ENCODE results near the gene PLPP3.

Gene PLPP3

GRCh38 chr1:56493826-56494225 lies 85.5 kb downstream of the PLPP3 start:
- DNase-seq = no peak

DNA sequence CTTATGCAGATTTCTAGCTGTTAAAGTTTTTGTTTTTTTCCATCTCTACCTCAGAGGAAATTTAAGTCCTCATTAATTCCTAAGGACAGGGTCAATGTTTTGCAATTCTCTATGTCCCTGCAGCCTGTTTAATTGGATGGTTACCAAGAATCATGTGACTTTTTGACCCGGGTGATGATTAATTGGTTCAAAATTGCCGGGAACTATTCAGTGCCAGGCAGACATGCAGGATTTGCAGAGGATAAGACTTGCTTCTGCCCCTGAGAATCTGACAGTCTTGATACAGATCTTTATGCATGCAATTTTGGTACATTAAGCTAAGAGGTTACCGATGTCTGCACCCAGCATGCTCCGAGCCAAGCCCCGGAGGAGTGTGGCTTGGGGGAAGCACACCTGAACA lies 87.9 kb downstream of the PLPP3 start:
- no peak for DNase-seq

DNA sequence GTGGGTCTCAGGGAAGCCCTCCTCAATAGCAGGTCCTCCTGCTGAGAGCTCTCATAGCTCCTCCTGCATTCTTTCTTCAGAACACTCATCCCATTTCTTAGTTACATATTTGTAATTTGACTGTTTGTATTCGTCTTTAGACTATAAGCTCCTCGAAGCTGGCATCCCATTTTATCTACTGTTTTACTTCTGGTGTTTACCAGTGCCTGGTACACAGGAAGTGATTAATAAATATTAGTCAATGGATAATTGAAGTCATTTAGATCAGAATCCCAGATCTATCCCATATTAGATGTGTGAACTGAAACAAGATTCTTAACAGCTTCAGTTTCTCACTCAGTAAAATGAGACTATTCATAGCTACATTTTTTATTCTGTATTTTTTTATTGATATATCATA lies 88.7 kb downstream of the PLPP3 start:
- no peak for DNase-seq

GRCh38 chr1:56489695-56490094 lies 89.7 kb downstream of the PLPP3 start:
- no peak for DNase-seq

GRCh38 chr1:56484695-56485094 lies 94.7 kb downstream of the PLPP3 start:
- no peak for DNase-seq

DNA sequence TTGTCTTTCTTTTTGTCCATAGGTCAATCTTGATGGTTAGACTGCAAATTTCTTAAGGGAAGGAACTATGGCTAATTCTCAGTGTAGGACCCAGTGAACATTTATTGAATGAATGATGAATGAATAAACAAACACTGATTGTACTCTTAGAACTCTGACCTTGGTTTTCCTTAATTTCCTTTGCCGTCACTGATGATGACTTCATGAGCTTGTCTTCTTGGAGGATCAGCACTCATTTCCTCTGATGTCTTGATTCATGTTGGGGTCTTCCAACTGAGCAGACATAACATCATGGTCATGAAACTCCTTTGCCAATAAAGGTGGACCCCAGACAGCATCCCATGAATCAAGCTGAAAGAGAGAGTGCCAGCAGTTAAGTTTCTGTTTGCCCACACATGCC lies 96.3 kb downstream of the PLPP3 start:
- no peak for DNase-seq

GRCh38 chr1:56482486-56482885 lies 96.9 kb downstream of the PLPP3 start:
- DNase-seq = no peak

DNA sequence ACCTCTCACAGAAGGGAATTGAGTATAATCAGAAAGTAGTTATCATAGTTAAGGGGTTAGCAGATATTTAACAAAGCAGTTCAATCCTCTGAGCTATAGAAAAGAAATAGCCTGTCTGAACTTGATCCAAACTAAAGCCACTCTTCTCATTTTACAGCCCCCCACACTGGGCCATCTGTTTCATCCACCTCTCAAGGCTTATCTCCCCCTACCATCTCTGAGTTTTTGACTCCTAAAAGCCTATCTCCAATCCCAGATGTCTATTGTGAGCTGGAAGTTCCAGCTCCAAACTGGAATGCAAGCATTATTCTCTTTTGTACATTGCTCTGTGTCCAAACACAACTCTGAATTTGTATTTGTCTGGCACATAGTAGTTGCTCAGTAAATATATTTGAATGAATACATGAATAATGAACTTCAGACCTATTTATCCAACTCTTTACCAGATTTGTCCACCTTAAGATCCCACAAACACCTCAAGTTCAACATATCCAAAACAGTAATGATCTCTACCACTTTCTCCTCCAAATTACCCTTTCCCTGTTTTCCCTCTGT lies 98.1 kb downstream of the PLPP3 start:
- no peak for DNase-seq

- DNase-seq = no peak
These were observed 100.6 kb downstream of the PLPP3 start for GRCh38 chr1:56478734-56479133.

GRCh38 chr1:56477164-56478111 lies 101.9 kb downstream of the PLPP3 start:
- no peak for DNase-seq

- DNase-seq = no peak
These were observed 105.6 kb downstream of the PLPP3 start for GRCh38 chr1:56473582-56474270.

GRCh38 chr1:56472860-56473259 lies 106.5 kb downstream of the PLPP3 start:
- DNase-seq = no peak

GRCh38 chr1:56469640-56470371 lies 109.6 kb downstream of the PLPP3 start:
- no peak for DNase-seq

GRCh38 chr1:56468518-56468917 lies 110.8 kb downstream of the PLPP3 start:
- DNase-seq = no peak

- no peak for DNase-seq
These were observed 112.8 kb downstream of the PLPP3 start for GRCh38 chr1:56466538-56466937.

DNA sequence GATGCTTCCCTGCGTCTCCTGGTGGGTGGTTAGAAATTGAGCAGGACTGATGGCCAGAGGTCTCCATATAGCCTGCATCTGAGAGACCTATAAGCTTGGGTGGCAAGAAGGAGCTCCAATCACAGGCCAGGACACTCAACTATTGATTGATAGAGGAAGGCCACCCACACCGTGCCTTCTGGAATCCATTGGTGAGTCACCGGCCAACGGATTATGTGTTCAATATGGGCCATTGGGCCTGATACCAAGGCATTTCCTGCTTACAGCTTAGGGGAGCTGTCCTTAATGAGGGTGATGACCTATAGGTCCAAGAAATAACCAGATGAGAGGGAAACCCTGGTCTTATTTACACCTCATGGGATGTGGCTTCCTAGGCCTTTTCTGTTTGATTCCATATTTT lies 115.1 kb downstream of the PLPP3 start:
- no peak for DNase-seq

- no peak for DNase-seq
These were observed 116.0 kb downstream of the PLPP3 start for GRCh38 chr1:56463376-56463775.

- no peak for DNase-seq
These were observed 117.2 kb downstream of the PLPP3 start for GRCh38 chr1:56462209-56462608.

DNA sequence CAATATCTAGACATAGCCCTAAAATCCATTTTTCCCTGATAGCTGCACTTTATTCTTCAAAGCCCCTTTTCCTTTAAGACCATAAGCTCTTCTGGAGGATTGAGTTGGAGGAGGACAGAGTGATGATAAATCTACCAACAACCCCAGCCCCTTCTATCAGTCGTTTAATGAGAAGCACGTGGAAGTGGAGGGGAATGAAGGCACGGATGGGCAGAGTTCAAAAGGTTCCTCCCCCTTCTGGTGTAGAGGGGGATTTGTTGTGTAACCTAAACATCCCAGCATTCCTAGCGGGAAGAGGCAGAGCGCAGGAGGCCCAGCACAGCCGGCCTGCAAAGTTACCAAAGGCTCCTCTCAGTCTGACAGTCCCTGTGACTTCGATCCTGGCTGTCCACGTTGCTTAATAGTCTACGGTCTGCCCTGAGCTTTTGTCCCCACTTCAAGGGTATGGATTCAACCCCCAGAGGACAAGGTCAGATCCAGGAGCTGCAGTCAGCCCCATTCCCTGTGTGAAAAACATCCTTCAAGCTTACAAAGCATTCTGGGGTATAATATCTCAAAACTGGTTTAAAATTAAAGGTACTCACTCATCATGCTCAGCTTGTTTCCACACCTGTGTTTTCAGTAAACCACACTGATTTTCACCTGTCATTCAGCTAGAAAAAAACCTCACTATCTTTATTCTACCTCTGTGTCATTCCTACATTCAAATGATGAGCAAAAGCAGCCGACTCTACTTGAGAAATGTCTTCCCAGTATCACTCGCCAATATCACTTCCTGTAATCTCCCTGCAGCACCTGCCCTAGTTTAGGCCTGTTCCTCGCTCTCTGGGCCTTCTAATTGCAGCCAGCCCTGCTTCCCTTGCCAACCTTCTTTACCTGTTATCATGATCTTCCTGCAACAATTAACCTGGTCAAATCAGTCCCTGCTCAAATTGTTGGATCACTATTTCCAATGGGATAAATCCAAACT lies 117.9 kb downstream of the PLPP3 start:
- DNase-seq = no peak

- no peak for DNase-seq
These were observed 120.1 kb downstream of the PLPP3 start for GRCh38 chr1:56459260-56459659.

DNA sequence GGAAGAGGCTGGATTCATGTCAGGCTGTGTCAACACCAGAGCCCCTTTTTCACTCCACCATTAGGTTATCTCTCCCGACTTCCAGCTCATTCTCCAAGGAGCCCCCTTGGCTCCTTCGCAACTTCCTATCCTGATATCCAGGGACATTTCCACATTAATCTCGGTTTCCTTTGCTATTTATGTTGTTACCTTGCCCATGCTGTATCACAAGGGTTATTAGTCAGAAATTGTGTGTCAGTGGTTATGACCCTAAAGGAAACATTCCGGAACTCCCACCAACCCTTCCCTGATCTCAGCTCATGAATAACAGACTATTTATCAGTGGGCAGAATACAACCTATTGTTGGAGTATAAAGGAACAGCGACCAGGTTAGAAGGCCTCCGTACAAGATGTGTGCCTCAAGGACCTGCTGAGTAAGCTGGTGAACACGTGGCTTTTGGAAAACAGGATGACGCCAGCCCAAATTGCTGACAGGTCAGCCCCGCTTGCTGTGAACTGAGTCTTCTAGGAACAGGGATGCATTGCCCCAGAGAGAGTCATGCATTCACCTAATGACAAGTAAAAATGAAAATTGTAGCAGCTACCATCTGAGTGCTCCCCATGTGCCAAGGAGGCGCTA lies 121.5 kb downstream of the PLPP3 start:
- DNase-seq = no peak
